Colonic mucosa (tissue), 4 donors: ENCODE data around the gene ADGRB2. TPM values are rescaled to one million over a fixed set of nuclear protein-coding genes. Genes with fewer than 3 reads are reported as not detected.

Experiments used
- DNase-seq: peaks from one replicate; pipeline ENCODE4 v3.0.0-alpha.2; 2020
- H3K27ac ChIP-seq: fragments of 200-600 bp; one replicate; pipeline ENCODE4 v1.8.0; 2021
- H3K27me3 ChIP-seq: fragments of 200-600 bp; one replicate; pipeline ENCODE4 v1.8.0; 2021
- H3K36me3 ChIP-seq: fragments of 200-600 bp; one replicate; pipeline ENCODE4 v1.8.0; 2021
- H3K4me1 ChIP-seq: fragments of 200-600 bp; one replicate; pipeline ENCODE4 v1.8.0; 2021; ENCODE audit warnings: mild to moderate bottlenecking
- H3K4me3 ChIP-seq: fragments of 200-600 bp; one replicate; pipeline ENCODE4 v1.8.0; 2021
- H3K9ac ChIP-seq, 2 donors: one replicate each; pipeline ENCODE4 v1.7.0; 2013; ENCODE audit warnings: control low read depth in 2 of 2, low read depth in 2 of 2, low read length in 2 of 2
- H3K9me3 ChIP-seq: fragments of 200-600 bp; one replicate; pipeline ENCODE4 v1.8.0; 2021
- CTCF ChIP-seq: fragments of 200-600 bp; IDR thresholded peaks from one replicate; pipeline ENCODE4 v1.8.0; 2022; ENCODE audit warnings: antibody characterized with exemption, mild to moderate bottlenecking
- intact Hi-C: fragments of 100-400 bp; cut with DNase I; formaldehyde crosslinking; loops from one replicate; pipeline ENCODE4 v1.14.1; 2022
- total RNA-seq, 2 donors: library from RNA; stranded (reverse); fragmentation: NEBNext Ultra II Directional in 1 of 2; extraction: Animal tissue kit (Norgen Biotek cat#: 25700) in 1 of 2; gene quantifications; one replicate each; pipeline ENCODE4 v1.2.1, GENCODE V29; 2021
- donor health status: healthy.
- donor health status: DM: no; HTN: no; CAD: no.
- donor health status: DM: no; HTN: no; CAD: no.

ADGRB2 gene
- total RNA-seq, 2 donors from 2014 or later: 0.59 to 1.6 TPM

- Histone ChIP-seq H3K9ac (no peak overlapping the region), H3K9me3 (no peaks in the 10 kb centered on the region), H3K27me3 (peaks cover 18% of the 10 kb centered on the region), H3K4me3 (no peak overlapping the region), H3K27ac (no peak overlapping the region), H3K36me3 (no peaks in the 10 kb centered on the region), H3K4me1 (peaks cover 2% of the 10 kb centered on the region)
- intact Hi-C loops: no loop called here
- DNase-seq: no peak
- no peak for TF ChIP-seq CTCF
These were observed 6.9 kb downstream of the ADGRB2 start for GRCh38 chr1:31757204-31757679.

- no peak overlapping the region for H3K9ac ChIP-seq
- no peaks in the 10 kb centered on the region for H3K36me3 ChIP-seq
These were observed 7.6 kb downstream of the ADGRB2 start for GRCh38 chr1:31756578-31756977.

DNA sequence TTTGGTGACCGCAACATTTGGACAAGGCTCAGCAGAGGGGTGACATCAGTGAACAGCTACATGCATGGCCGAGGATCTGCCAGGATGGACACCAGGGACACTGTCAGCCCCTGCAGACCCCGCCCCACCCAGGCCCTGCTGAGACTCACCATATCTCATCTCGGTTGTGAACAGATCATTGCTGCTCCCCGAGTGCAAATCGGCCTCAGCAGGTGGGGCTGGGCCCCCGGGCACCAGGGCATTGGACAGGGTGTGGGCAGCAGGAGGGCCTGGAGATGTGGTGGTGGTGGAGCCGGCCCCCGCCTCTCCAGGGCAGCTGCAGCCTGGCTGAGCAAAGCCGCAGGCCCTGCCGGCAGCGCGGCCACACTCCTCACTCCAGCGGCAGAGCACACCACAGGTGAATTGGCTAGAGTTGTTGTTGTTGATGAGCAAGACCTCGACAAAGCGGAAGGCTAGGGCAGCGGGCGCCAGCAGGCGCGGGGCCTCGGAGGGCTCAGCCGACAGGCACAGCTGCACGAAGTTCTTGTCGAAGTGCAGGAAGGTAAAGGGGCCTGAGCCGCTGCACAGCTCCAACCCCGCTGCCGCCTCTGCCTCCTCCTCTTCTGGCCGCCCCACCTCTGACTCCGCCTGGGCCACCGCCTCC is 8.2 kb downstream of the ADGRB2 start:
- Histone ChIP-seq H3K27ac (no peak overlapping the region), H3K4me3 (no peak overlapping the region), H3K9me3 (no peaks in the 10 kb centered on the region), H3K36me3 (no peaks in the 10 kb centered on the region), H3K9ac (no peak overlapping the region), H3K27me3 (peaks cover 7% of the 10 kb centered on the region), H3K4me1 (peaks cover 2% of the 10 kb centered on the region)
- intact Hi-C loops: no loop called here
- TF ChIP-seq CTCF: no peak
- DNase-seq: no peak

More at GRCh38 chr1:31756578-31756977, 7.6 kb downstream of the ADGRB2 start:
- H3K4me1 ChIP-seq: peaks cover 2% of the 10 kb centered on the region
- H3K27ac ChIP-seq: no peak overlapping the region
- intact Hi-C loops: no loop called here
- no peak overlapping the region for H3K4me3 ChIP-seq
- no peak for TF ChIP-seq CTCF
- no peaks in the 10 kb centered on the region for H3K9me3 ChIP-seq
- no peak for DNase-seq
- H3K27me3 ChIP-seq: peaks cover 12% of the 10 kb centered on the region

GRCh38 chr1:31755197-31755611 is 8.9 kb downstream of the ADGRB2 start:
- DNase-seq: no peak
- no peak overlapping the region for H3K4me3 ChIP-seq

DNA sequence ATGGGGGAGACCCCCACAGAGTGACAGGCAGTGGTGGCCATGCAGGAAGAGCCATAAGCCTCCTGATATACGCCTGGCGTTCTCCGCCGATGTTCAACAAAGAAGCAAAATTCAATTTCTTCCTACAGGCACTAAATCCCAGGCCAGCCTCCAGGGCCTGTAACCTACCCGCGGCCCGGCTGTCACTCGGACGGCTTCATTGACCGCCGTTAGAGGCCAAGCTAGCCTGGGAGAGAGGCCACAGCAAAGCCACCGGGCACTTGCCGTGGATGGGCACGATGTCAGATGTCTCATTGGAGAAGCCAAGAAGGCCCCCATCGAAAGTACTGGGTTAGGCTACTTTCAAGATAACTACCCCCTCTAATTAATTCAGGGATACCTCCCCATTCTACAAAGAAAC is 9.7 kb downstream of the ADGRB2 start:
- no peak overlapping the region for H3K4me3 ChIP-seq
- DNase-seq: no peak

More at GRCh38 chr1:31755197-31755611, 8.9 kb downstream of the ADGRB2 start:
- H3K27ac ChIP-seq: no peak overlapping the region
- H3K9me3 ChIP-seq: no peaks in the 10 kb centered on the region
- no peak for TF ChIP-seq CTCF
- no peaks in the 10 kb centered on the region for H3K36me3 ChIP-seq
- H3K27me3 ChIP-seq: peaks cover under 1% of the 10 kb centered on the region
- no peak overlapping the region for H3K9ac ChIP-seq
- no peaks in the 10 kb centered on the region for H3K4me1 ChIP-seq
- intact Hi-C loops: no loop called here

More for the DNA sequence above, 9.7 kb downstream of the ADGRB2 start:
- Histone ChIP-seq H3K9me3 (no peaks in the 10 kb centered on the region), H3K27me3 (no peaks in the 10 kb centered on the region), H3K4me1 (no peaks in the 10 kb centered on the region), H3K9ac (no peak overlapping the region), H3K27ac (no peak overlapping the region), H3K36me3 (no peaks in the 10 kb centered on the region)
- intact Hi-C loops: no loop called here
- TF ChIP-seq CTCF: no peak
